ENCODE measurements around the gene SIVA1.

The SIVA1 gene

DNA sequence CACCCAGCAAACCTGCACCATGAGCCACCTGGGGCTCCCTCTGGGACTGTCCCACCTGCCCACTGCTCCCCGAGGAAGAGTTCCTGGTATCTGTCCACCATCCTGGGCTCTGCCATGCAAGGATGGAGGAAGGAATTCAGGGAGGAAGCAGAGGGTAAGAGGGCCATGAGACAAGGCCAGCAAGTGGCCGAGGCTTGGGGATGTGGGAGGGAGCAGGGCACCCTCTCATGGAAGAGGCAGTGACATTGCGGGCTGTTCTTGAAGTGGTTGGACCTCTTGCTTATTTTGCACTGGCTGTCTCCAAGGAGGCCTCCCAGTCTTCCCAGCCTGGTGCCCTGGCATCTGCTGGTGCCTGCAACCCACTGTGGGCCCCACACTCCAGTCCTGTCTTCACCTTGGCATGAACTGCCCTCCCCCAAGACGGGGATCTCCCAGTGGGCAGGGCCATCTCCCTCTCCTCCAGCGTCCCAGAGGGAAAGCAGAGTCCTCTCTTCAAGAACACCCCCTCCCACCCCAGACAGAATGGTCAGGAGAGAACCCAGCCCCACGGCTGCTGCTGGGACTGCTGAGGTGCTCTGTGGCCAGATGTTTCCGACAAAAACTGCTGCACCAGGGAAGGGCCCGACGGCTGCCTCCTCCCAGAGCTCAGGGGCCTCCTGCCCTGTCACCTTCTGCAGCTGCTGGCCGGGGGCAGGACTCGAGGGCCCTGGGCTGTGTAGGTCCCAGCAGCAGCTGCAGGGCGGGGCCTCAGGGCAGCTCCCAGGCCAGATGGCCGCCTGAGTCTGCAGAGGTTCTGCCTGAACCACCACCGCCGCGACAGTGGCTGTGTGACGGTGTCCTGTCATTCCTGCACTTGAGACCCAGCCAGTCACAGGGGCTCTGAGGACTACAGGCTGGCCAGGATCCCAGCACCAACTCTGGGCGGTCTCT lies 44.4 kb downstream of the SIVA1 start:
- no peak for DNase-seq (ENCODE audit: low spot score)

GRCh38 chr14:104798300-104799243 lies 45.6 kb downstream of the SIVA1 start:
- DNase-seq (ENCODE audit: low spot score): no peak

DNA sequence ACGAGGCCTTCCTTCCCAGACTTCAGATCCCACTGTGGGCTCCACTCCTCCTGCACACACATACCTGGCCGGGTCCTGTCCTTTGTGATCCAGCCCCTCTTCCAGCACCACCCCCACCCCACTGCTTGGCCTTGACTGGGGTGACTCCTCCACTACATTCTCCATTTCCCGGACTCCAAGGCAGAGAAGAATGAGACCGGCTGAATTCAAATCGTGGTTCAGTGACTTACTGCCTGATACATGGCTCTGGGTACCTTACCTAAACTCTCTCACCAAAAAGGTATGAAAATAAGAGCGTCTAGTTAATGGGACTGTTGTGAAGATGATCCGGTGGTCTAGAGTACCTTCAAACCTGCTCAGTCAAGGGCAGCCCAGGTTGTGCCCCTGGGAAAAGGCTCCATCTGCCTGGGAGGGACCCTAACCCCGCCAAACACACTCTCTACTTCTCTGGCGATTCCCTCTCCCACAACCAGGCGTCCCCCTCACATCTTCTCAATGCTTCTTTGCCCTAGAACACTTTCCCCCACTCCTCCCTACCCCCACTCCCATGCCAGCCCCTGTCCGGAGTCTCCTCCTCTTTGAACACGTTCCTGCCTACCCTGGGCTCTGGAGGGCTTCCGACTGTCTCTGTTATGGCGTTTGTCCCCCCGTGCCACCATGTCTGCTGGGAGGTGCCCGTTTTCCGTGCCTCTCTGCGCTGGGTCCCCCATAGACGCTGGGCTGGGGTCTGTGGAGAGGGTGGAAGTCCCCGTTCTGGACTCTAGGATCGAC lies 46.5 kb downstream of the SIVA1 start:
- DNase-seq (ENCODE audit: low spot score): no peak

- peak; percentile 61 for DNase-seq (ENCODE audit: low spot score)
Observed at GRCh38 chr14:104800015-104800770, 47.2 kb downstream of the SIVA1 start.

DNA sequence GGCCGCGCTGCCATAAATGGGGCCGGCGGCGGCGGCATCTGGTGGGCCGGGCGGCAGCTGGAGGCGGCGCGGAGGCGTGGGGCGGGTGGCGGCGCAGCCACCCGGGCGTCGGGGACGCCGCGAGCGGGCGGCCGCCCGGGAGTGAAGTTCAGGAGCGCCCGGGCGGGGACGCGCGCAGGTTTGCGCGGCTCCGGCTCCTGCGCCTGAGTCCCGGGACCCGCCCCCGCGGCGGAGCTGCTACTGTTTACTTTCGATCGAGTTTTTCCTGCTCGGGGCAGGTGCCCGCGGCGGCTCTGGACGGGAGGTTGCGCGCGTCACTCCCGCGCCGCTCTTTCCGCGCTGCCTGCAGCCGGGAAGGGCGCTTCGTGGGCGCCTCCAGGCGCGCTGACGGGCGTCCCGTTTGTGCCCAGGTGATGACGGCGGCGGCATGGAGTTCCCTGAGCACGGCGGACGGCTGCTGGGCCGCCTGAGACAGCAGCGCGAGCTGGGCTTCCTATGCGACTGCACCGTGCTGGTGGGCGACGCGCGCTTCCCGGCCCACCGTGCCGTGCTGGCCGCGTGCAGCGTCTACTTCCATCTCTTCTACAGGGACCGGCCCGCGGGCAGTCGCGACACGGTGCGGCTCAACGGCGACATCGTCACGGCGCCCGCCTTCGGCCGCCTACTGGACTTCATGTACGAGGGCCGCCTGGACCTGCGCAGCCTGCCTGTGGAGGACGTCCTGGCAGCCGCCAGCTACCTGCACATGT lies 48.0 kb downstream of the SIVA1 start, which contains the start of gene ZBTB42:
Gene ZBTB42, plus strand, starts transcription at position 331 of the 749 bp plus-strand sequence. Its CDS starts 97 bp downstream, at position 428.
- no peak for DNase-seq (ENCODE audit: low spot score)

DNA sequence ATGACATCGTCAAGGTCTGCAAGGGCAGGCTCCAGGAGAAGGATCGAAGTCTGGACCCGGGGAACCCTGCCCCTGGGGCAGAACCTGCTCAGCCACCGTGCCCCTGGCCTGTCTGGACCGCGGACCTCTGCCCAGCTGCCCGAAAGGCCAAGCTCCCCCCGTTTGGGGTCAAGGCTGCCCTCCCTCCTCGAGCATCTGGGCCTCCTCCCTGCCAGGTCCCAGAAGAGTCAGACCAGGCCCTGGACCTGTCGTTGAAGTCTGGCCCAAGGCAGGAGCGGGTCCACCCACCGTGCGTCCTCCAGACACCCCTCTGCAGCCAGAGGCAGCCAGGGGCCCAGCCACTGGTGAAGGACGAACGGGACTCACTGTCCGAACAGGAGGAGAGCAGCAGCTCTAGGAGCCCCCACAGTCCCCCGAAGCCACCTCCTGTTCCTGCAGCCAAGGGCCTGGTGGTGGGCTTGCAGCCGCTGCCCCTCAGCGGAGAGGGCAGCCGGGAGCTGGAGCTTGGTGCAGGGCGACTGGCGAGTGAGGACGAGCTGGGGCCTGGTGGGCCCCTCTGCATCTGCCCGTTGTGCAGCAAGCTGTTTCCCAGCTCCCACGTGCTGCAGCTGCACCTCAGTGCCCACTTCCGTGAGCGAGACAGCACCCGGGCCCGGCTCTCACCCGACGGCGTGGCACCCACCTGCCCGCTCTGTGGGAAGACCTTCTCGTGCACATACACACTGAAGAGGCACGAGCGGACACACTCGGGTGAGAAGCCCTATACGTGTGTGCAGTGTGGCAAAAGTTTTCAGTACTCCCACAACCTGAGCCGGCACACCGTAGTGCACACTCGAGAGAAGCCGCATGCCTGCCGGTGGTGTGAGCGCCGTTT lies 48.8 kb downstream of the SIVA1 start:
- DNase-seq (ENCODE audit: low spot score): no peak

- DNase-seq (ENCODE audit: low spot score): no peak
Observed at GRCh38 chr14:104802394-104803184, 49.6 kb downstream of the SIVA1 start.

- no peak for DNase-seq (ENCODE audit: low spot score)
Observed at GRCh38 chr14:104803280-104803911, 50.4 kb downstream of the SIVA1 start.

- no peak for DNase-seq (ENCODE audit: low spot score)
Observed at GRCh38 chr14:104803912-104804410, 51.0 kb downstream of the SIVA1 start.

- no peak for DNase-seq (ENCODE audit: low spot score)
Observed at GRCh38 chr14:104804481-104805325, 51.8 kb downstream of the SIVA1 start.

DNA sequence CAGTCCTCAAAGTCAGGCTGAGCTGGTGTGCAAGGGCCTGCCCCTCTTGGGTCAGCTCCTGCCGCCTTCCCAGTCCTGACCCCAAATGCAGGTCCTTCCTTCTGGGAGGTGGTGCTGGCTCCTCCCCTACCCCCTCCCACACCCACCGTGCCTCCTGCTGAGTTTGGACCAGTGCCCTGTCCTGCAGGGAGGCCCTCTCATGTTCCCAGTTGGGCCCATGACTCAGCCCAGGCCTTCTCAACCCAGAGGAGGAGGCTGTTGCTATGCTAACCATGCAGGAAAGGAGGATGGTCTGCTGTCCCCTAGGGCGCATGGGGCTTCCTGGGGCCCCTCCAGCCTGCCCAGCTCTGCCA lies 52.4 kb downstream of the SIVA1 start:
- DNase-seq (ENCODE audit: low spot score): no peak

DNA sequence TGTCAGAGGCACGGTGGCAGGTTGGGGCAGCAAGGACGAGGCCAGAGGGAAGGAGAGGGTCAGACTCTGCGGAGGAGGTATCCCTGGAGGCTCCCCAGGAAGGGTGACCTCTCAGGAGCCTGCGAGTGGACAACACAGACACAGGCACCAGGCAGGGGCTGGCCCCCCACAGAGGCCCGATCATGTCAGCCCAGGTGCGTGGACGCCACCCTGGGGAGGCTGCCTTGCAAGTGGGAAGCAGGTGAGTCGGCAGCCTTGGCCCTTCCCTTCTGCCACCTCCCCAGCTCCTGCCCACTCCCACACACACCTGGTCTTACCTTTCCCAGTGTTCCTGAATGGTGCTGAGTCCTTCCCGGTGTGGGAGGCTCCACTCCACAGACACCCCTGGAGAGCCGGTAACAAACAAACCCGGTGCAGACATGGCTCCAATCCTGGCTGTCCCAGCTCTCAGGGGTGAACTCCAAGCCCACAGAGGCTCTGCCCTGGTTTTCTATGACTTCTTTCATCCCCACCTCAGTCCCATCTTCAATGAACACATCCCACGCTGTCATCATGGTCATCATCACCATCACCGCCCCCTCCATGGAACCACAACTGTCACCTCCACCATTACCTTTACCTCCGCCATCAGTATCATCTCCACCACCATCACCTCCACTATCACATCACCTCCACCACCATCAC lies 53.1 kb downstream of the SIVA1 start:
- no peak for DNase-seq (ENCODE audit: low spot score)

DNA sequence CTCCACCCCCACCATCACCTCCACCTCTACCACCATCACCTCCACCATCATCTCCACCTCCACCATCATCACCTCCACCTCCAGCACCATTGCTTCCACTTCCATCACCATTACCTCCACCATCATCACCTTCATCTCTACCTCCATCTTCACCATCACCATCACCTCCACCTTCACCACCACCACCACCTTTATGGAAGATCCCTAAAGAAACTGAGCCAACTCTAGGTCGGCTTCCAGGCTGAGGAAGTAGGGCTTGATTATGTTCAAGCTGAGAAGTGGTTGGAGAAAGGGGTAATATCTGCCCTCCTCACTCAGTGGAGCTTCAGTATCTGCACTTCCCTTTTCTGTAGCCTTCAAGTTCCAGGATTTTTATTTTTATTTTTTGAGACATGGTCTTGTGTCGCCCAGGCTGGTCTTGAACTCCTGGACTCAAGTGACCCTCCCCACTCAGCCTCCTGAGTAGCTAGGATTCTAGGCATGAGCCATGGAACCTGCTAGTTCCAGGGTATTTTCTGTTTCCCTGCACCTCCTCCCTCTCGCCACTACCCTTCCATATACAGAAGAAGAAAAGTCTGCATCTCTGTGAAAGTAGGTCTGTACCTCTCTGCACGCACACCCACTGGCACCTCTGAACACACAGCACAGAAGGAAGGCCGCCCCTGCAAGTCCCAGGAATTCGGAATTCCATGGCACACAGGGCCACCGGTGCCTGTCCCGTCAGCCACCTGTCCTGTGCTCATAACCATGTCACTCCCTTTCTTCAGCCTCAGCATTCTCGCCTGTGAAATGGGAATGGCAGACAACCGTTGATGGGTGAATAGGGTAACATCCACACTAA lies 53.9 kb downstream of the SIVA1 start:
- peak; percentile 45 for DNase-seq (ENCODE audit: low spot score)

GRCh38 chr14:104808456-104808855 lies 55.5 kb downstream of the SIVA1 start:
- DNase-seq (ENCODE audit: low spot score): no peak
